Adrenal gland (tissue), 12 donors: ENCODE measurements around the gene TIMM17B. TPM values are rescaled to one million over a fixed set of nuclear protein-coding genes. Genes with fewer than 3 reads are reported as not detected.

Experiments
- DNase-seq, 7 donors: peaks; one replicate each; pipeline ENCODE4 v3.0.0-alpha.2; 2019 to 2020
- H3K27ac ChIP-seq, 5 donors: fragments of 200-600 bp; sonication (generic) in 4 of 5; 1 replicate in 3 of 5; 2 replicates in 2 of 5; pipeline versions ENCODE4 v1.5.1 to v1.8.0; 2016 to 2020; ENCODE audit warnings: mild to moderate bottlenecking in 1 of 5
- H3K27me3 ChIP-seq: fragments of 200-600 bp; 2 replicates; pipeline ENCODE4 v1.8.0; 2021
- H3K36me3 ChIP-seq, 2 donors: fragments of 200-600 bp; replicated peaks in 1 of 2; 1 replicate in 1 of 2; 2 replicates in 1 of 2; pipeline versions ENCODE4 v1.5.1 to v1.8.0; 2018 to 2022
- H3K4me1 ChIP-seq, 2 donors: fragments of 200-600 bp; replicated peaks in 1 of 2; 1 replicate in 1 of 2; 2 replicates in 1 of 2; pipeline versions ENCODE4 v1.5.1 to v1.8.0; 2018 to 2021
- H3K4me3 ChIP-seq, 4 donors: fragments of 200-600 bp; sonication (generic) in 3 of 4; one replicate each; pipeline ENCODE4 v1.5.1; 2016 to 2018
- H3K9me3 ChIP-seq, 3 donors: fragments of 200-600 bp; sonication (generic) in 1 of 3; replicated peaks in 1 of 3; 1 replicate in 2 of 3; 2 replicates in 1 of 3; pipeline versions ENCODE4 v1.5.1 to v1.8.0; 2016 to 2021
- CTCF ChIP-seq, 6 experiments: fragments of 450-650 bp in 4 of 6; fragments of 200-600 bp in 2 of 6; sonication (generic) in 1 of 6; IDR thresholded peaks; 1 replicate in 5 of 6; 2 replicates in 1 of 6; pipeline versions ENCODE4 v1.5.1 to v1.8.0; 2016 to 2021; ENCODE audit warnings: antibody characterized with exemption in 6 of 6, mild to moderate bottlenecking in 2 of 6, moderate library complexity in 1 of 6
- POLR2A ChIP-seq, 2 donors: fragments of 450-650 bp; IDR thresholded peaks; one replicate each; pipeline ENCODE4 v1.6.1; 2017; ENCODE audit warnings: antibody characterized with exemption in 2 of 2, mild to moderate bottlenecking in 2 of 2, moderate library complexity in 1 of 2
- WGBS, 4 donors: extraction: QIAGEN DNeasy Blood & Tissue Kit in 2 of 4; methylation state at CpG; one replicate each; pipeline versions ENCODE4 v1.1.5 to v1.1.7; 2013 to 2017; 5-methylcytosine and 5-hydroxymethylcytosine counted together
- intact Hi-C, 2 donors: fragments of 100-400 bp; cut with DNase I; formaldehyde crosslinking; loops; one replicate each; pipeline versions ENCODE4 v1.14.1 to v1.15.0; 2022 to 2023
- polyA plus RNA-seq, 3 donors: library from polyadenylated mRNA; stranded (reverse); fragments of 200-250 nt in 2 of 3; fragments of 350-450 nt in 1 of 3; fragmentation: Illumina TruSeq in 1 of 3; extraction: RNeasy Lipid Tissue Mini Kit (QIAGEN cat#74804) in 1 of 3; gene quantifications; one replicate each; pipeline ENCODE4 v1.2.3, GENCODE V29; 2013 to 2014
- total RNA-seq, 9 donors: library from RNA; depleted of rRNA in 4 of 9; stranded (reverse); fragments of >200 nt in 4 of 9; fragments of 120-200 nt in 1 of 9; fragmentation: NEBNext Ultra II Directional in 1 of 9; extraction: Animal tissue kit (Norgen Biotek cat#: 25700) in 1 of 9; gene quantifications; one replicate each; pipeline versions ENCODE4 v1.1.0 to v1.2.4, GENCODE V29; 2013 to 2023
- donor health status: healthy with polysubstance abuse.
- donor health status: Bipolar disorder and iron deficiency.
- donor health status: DM: yes; HTN: yes; CAD: no.
- donor health status: DM: no; HTN: no; CAD: no.
- donor health status: DM: no; HTN: no; CAD: no.
- donor health status: DM: yes; HTN: yes; CAD: no.

Gene TIMM17B
- total and polyA plus RNA-seq, 12 donors = 25.5 to 98.0 (median 60.8) TPM

DNA sequence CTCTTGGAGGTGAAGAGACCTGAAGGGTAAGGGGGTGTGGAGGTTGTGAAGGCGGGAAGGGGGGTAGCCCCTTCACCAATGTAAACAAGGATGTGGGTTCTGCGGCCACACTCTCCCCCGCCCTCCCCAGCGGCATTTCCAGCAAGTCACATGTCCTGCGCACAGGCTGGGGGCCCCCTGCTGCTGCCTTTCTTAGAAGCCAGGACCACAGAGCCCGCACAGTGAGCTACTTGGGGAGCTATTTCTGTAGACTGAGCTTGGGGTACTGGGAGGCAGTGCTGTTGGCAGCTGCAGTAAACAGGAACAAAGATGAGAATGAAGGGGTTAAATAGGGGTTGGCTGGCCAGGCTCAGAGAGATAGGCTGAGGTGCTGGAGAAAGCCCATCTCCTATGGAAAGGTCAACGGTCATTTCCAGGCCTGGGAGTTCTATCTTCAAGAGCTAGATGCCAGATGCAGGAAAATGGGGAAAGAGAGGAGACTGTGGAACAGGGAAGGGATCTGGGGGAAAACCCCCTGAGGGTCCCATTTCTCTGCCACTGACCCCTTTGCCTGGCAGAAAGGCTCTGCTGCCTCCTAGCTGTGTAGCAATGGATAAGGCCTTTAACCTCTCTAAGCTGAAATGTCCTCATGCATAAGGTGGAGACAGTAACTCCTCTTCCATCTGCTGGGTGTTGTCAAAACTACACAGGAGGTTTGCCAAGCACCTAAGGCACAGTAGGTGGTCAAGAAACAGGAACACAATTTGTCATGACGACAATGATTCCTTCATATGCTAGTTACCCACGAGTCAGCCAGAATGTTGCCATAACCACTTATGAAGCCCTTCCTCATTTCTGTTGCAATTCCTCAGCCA lies 39.7 kb upstream of the TIMM17B start:
- WGBS, 4 donors = 42 to 60% (median 48%) methylated on average over 3 to 9 of the region's 9 CpGs
- intact Hi-C loops = no loop called here
- Histone ChIP-seq H3K27ac (peak overlapping the region in 2 of 5 donors; percentile 47 to 52), H3K4me1 (peaks cover 0 to 21% of the 10 kb centered on the region in 2 donors), H3K27me3 (no peaks in the 10 kb centered on the region), H3K36me3 (peaks cover 0 to 15% of the 10 kb centered on the region in 2 donors), H3K9me3 (no peaks in the 10 kb centered on the region), H3K4me3 (no peak overlapping the region)
- TF ChIP-seq POLR2A (IDR thresholded peaks at IDR 0.05) = no peak
- no peak for TF ChIP-seq CTCF (IDR thresholded peaks at IDR 0.05)
- peak in 1 of 7 donors; percentile 56 for DNase-seq

DNA sequence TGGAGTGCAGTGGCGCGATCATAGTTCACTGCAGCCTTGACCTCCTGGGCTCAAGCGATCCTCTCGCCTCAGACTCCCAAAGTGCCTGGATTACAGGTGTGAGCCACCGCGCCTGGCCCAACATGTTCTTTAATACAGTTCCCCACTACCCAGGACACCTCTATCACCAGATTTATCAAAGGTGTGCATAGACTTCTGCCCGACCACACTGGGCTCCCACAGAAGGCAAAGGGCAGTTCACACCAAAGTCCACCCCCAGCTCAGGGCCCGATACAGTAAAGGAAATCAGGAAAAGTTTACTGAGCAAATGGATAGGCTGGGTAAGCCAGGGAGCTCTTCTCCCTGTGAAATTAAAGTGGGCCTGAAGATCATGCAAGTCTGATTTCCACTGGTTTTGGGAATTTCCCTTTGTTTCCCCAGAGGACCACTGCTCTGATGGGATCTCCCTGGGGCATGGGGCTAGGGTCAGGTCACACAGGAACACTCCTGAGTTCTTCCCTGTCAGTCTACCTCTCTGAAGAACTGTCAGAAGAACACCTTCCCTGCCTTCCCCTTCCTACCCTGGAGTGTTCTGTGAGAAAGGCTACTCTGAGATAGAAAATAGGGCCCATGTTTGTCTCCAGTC lies 39.0 kb upstream of the TIMM17B start:
- Histone ChIP-seq H3K4me3 (no peak overlapping the region), H3K27me3 (no peaks in the 10 kb centered on the region), H3K36me3 (peaks cover 0 to 19% of the 10 kb centered on the region in 2 donors), H3K27ac (peak overlapping the region in 1 of 5 donors; percentile 52), H3K4me1 (peaks cover 0 to 17% of the 10 kb centered on the region in 2 donors), H3K9me3 (no peaks in the 10 kb centered on the region)
- WGBS, 4 donors = 60 to 83% (median 79%) methylated on average over 4 to 8 of the region's 8 CpGs
- intact Hi-C loops = no loop called here
- no peak for DNase-seq
- no peak for TF ChIP-seq CTCF (IDR thresholded peaks at IDR 0.05)
- no peak for TF ChIP-seq POLR2A (IDR thresholded peaks at IDR 0.05)

- WGBS, 4 donors = 50 to 89% (median 83%) methylated on average over 1 of the region's 1 CpG
- TF ChIP-seq POLR2A (IDR thresholded peaks at IDR 0.05) = no peak
- no peak for TF ChIP-seq CTCF (IDR thresholded peaks at IDR 0.05)
- Histone ChIP-seq H3K4me3 (no peak overlapping the region), H3K36me3 (peaks cover 0 to 23% of the 10 kb centered on the region in 2 donors), H3K9me3 (no peaks in the 10 kb centered on the region), H3K27ac (peak overlapping the region in 1 of 5 donors; percentile 40), H3K27me3 (no peaks in the 10 kb centered on the region), H3K4me1 (peaks cover 0 to 13% of the 10 kb centered on the region in 2 donors)
- no peak for DNase-seq
- intact Hi-C loops = no loop called here
Measured at GRCh38 chrX:48935301-48935670, 37.7 kb upstream of the TIMM17B start.

DNA sequence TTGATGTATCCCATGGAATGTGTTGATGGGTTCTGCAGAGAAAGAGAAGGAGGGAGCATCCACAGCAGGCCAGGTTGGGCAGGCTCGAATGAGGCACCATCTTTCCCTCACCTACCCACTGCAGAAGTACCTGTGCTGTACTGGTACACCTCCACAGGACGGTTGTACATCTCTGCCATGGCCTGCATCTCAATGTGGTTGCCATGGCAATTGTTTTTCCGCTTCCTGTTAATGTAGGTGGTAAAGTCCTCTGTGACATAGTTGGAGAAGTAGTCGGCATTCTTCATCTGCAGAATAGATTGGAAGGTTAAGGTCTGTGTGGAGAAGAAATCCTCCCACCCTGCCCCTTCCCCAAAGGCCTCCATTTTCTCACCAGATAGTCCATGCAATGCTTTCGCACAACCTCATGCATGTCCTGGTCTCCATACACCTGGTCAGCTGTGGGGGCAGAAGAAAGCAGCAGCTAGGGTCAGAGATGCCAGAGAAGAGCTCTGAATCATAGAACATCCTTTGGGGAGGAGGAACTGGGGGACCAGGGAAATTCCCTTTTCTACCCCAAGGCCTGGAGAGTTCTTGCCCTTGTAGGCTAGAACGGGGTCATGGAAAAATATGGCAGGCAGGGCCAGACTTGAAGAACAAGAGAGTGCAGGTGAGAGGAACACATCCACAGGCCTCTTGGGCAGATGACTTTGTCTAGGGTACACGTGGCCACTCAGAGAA lies 37.2 kb upstream of the TIMM17B start:
- Histone ChIP-seq H3K4me3 (no peak overlapping the region), H3K36me3 (peaks cover 0 to 28% of the 10 kb centered on the region in 2 donors), H3K27ac (peak overlapping the region in 1 of 5 donors; percentile 40), H3K27me3 (no peaks in the 10 kb centered on the region), H3K9me3 (no peaks in the 10 kb centered on the region), H3K4me1 (peaks cover 0 to 13% of the 10 kb centered on the region in 2 donors)
- intact Hi-C loops = no loop called here
- no peak for DNase-seq
- 65 to 89% (median 72%) methylated on average over 5 to 7 of the region's 7 CpGs for WGBS, 4 donors
- TF ChIP-seq CTCF (IDR thresholded peaks at IDR 0.05) (no peak), POLR2A (IDR thresholded peaks at IDR 0.05) (no peak)
